NB4 (cell line): ENCODE data around the gene SEPTIN8.

Experiments used
- MAX ChIP-seq: IDR thresholded peaks from 2 replicates; pipeline ENCODE4 v1.6.1; 2011; ENCODE audit warnings: low read depth, low read length
- MYC ChIP-seq: IDR thresholded peaks from 2 replicates; pipeline ENCODE4 v1.6.1; 2011; ENCODE audit warnings: low read depth, low read length
- POLR2A ChIP-seq: IDR thresholded peaks from 2 replicates; pipeline ENCODE4 v1.6.1; 2011; ENCODE audit warnings: mild to moderate bottlenecking; ENCODE audit not compliant: insufficient read length; ENCODE audit errors: extremely low read depth
- TF ChIP-seq, protein P1 (sequence below): IDR thresholded peaks from one replicate; pipeline ENCODE4 v1.5.1; 2012; ENCODE audit warnings: low read depth, low read length

DNA sequence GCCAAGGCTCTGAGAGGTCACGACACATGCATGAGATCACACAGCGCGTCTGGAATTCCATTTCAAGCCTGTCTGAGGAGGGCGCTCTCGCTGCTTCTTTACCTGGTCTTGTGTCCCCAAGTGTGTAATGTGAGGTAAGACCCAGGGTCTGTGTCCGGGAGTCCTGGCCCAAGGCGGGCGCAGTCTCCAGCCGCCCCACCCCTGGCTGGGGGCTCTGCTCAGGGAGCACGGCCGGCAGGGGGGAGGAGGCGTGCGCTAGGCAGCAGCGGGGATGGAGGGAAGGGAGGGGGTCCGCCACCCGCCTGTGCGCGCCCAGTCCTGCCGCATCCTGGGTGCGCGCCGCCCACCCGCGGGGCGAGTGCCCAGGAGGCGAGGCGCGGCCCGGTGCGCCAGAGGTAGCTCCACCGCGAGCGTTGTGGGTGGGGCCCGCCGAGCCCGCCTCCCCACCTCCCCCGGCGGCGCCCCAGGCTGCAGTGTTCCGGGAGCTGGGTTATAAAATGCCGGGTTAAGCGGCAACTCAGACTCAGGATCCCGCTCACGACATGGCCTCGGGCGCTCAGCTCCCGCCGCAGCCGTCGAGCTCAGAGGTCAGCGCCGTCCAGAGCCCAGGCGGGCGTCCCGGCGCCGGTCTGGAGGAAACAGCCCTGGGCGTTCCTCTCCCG is 30.0 kb downstream of the SEPTIN8 start, which contains the start of gene CCNI2:
- TF ChIP-seq, protein P1, sequence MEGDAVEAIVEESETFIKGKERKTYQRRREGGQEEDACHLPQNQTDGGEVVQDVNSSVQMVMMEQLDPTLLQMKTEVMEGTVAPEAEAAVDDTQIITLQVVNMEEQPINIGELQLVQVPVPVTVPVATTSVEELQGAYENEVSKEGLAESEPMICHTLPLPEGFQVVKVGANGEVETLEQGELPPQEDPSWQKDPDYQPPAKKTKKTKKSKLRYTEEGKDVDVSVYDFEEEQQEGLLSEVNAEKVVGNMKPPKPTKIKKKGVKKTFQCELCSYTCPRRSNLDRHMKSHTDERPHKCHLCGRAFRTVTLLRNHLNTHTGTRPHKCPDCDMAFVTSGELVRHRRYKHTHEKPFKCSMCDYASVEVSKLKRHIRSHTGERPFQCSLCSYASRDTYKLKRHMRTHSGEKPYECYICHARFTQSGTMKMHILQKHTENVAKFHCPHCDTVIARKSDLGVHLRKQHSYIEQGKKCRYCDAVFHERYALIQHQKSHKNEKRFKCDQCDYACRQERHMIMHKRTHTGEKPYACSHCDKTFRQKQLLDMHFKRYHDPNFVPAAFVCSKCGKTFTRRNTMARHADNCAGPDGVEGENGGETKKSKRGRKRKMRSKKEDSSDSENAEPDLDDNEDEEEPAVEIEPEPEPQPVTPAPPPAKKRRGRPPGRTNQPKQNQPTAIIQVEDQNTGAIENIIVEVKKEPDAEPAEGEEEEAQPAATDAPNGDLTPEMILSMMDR: no peak
- no peak for TF ChIP-seq POLR2A
- no peak for TF ChIP-seq MAX
- no peak for TF ChIP-seq MYC
